Measurements from ENCODE around the gene COX6B2. TPM values are rescaled to one million over a fixed set of nuclear protein-coding genes. Genes with fewer than 3 reads are reported as not detected.

The COX6B2 gene
- total RNA-seq, 1 donor from 2014 or later, result 5.2 TPM

GRCh38 chr19:55382013-55382412, 27.5 kb upstream of the COX6B2 start:
- peaks cover 0 to under 1% of the 10 kb centered on the region in 2 donors for H3K36me3 ChIP-seq
- H3K4me3 ChIP-seq, result no peak overlapping the region
- no peak for DNase-seq (ENCODE audit: extremely low spot score in 2 of 2)
- no peaks in the 10 kb centered on the region for H3K27me3 ChIP-seq
- TF ChIP-seq CTCF (IDR thresholded peaks at IDR 0.05) (no peak), POLR2AphosphoS5 (IDR thresholded peaks at IDR 0.05; ENCODE audit: insufficient read depth in 1 of 2, low read depth in 1 of 2) (no peak), POLR2A (IDR thresholded peaks at IDR 0.05) (no peak)
- H3K9me3 ChIP-seq, result no peaks in the 10 kb centered on the region
- no peak overlapping the region for H3K27ac ChIP-seq
- peaks cover 27% of the 10 kb centered on the region for H3K4me1 ChIP-seq
- intact Hi-C loops (cut with DNase I), result no loop called here

DNA sequence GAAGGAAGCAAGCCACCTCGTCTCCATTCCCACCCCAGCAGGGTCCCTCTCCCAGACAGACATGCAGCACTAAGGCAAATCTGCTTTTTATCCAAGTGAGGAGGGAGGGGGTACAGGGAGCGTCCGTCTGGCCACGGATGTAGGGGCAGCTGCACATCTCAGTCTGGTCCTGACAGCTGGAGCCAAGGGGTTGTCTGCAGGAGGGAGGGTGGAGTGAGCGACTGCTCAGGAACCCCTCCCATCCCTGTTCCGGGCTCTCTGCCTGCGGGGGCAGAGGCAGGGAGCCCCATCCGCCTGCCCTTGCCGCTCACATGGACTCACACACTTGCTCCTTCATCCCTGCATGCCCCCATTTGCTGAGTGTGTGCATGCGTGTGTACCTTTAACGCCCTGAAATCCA, 24.7 kb upstream of the COX6B2 start:
- TF ChIP-seq CTCF (IDR thresholded peaks at IDR 0.05) (no peak), POLR2AphosphoS5 (IDR thresholded peaks at IDR 0.05; ENCODE audit: insufficient read depth in 1 of 2, low read depth in 1 of 2) (no peak), POLR2A (IDR thresholded peaks at IDR 0.05) (no peak)

DNA sequence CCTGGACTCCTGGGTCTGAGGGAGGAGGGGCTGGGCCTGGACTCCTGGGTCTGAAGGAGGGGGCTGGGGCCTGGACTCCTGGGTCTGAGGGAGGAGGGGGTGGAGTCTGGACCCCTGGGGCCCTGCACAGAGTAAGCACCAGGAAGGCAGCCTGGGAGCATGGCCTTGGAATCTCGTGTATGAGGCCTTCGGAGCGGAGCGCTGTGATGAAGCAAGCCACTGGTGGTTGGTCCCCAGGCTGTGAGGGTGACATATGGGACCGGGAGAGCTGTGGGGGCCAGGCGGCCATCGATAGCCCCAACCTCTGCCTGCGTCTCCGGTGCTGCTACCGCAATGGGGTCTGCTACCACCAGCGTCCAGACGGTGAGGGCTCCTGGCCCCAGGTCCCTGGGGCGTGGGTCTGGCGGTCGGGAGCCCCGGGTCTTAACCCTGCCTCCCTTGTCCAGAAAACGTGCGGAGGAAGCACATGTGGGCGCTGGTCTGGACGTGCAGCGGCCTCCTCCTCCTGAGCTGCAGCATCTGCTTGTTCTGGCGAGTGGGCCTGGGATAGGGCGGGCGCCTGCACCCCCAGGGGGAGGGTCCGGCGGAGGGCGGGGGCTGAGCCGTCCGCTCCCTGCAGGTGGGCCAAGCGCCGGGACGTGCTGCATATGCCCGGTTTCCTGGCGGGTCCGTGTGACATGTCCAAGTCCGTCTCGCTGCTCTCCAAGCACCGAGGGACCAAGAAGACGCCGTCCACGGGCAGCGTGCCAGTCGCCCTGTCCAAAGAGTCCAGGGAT, 23.0 kb upstream of the COX6B2 start:
- intact Hi-C loops (cut with DNase I), result loop anchor here (10.0 kb wide), 1 partner anchor 73 kb away; no protein-coding TSS in a partner anchor
- no peaks in the 10 kb centered on the region for H3K36me3 ChIP-seq
- no peak overlapping the region for H3K27ac ChIP-seq
- H3K4me1 ChIP-seq, result peaks cover 8% of the 10 kb centered on the region
- H3K27me3 ChIP-seq, result no peaks in the 10 kb centered on the region
- H3K9me3 ChIP-seq, result no peaks in the 10 kb centered on the region
- H3K4me3 ChIP-seq, result no peak overlapping the region
- TF ChIP-seq CTCF (IDR thresholded peaks at IDR 0.05) (no peak), POLR2AphosphoS5 (IDR thresholded peaks at IDR 0.05; ENCODE audit: insufficient read depth in 1 of 2, low read depth in 1 of 2) (no peak), POLR2A (IDR thresholded peaks at IDR 0.05) (no peak)
- no peak for DNase-seq (ENCODE audit: extremely low spot score in 2 of 2)

More for the DNA sequence above, 24.7 kb upstream of the COX6B2 start:
- H3K4me1 ChIP-seq, result peaks cover 13% of the 10 kb centered on the region
- no peak overlapping the region for H3K4me3 ChIP-seq
- no peaks in the 10 kb centered on the region for H3K9me3 ChIP-seq
- H3K27ac ChIP-seq, result no peak overlapping the region
- no peaks in the 10 kb centered on the region for H3K27me3 ChIP-seq
- intact Hi-C loops (cut with DNase I), result loop anchor here (10.0 kb wide), 1 partner anchor 74 kb away; no protein-coding TSS in a partner anchor
- DNase-seq (ENCODE audit: extremely low spot score in 2 of 2), result no peak
- no peaks in the 10 kb centered on the region for H3K36me3 ChIP-seq

DNA sequence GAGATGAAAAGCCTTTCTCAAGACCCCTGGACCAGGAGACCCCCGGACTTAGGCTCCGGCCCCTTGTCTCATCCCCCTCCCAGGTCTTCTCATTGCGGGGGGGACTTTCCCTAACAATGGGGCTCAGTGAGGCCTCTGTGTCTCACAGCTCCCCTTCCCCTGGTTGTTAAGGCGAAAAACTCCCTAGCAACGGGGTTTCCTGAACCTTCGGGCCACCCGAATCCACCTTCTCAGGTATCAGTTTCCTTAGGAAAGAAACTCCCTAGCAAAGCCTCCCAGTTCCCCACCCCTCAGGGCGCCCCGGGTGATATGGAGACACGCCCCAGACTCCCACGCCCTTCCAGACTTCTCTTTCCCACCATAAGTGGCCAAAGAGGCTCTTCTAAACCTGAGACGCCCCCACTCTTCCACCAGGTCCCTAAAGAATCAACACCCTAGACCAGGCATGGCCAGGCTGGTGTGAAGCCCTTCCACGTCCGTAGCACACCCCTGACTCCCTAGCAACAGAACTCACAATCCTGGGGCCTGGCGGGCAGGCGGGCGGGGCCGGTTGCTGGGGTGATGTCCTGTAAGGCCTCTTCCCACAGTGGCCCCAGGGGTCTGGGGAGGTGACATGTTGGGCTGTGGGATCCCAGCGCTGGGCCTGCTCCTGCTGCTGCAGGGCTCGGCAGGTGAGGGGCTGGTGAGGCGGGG, 21.9 kb upstream of the COX6B2 start, which contains the start of gene TMEM190:
Gene TMEM190 (plus strand): TSS at position 586 of the 693 bp plus-strand sequence. CDS start 28 bp downstream, at position 614.
- H3K36me3 ChIP-seq, result no peaks in the 10 kb centered on the region
- H3K4me1 ChIP-seq, result peaks cover 8% of the 10 kb centered on the region
- intact Hi-C loops (cut with DNase I), result loop anchor here (10.0 kb wide), 1 partner anchor 72 kb away; no protein-coding TSS in a partner anchor
- H3K27ac ChIP-seq, result no peak within 1 kb of the TSS
- H3K4me3 ChIP-seq, result no peak within 1 kb of the TSS
- DNase-seq (ENCODE audit: extremely low spot score in 2 of 2), result no peak
- TF ChIP-seq POLR2A (IDR thresholded peaks at IDR 0.05) (no peak), CTCF (IDR thresholded peaks at IDR 0.05) (no peak), POLR2AphosphoS5 (IDR thresholded peaks at IDR 0.05; ENCODE audit: insufficient read depth in 1 of 2, low read depth in 1 of 2) (no peak)
- H3K27me3 ChIP-seq, result no peaks in the 10 kb centered on the region
- H3K9me3 ChIP-seq, result no peaks in the 10 kb centered on the region

All from vagina (tissue), 2 donors.